Activated CD4-positive, alpha-beta T cell treated with anti-CD3 and anti-CD28 coated beads, Interleukin-2, amount 10 ng/mL, durations not matched to agents 7 days and 5 days (primary cell): ENCODE data around the gene PCYT2. TPM values are rescaled to one million over a fixed set of nuclear protein-coding genes. Genes with fewer than 3 reads are reported as not detected.

Experiments
- CTCF ChIA-PET: fragments of 350-600 bp; sonication (Branson Sonifier 250); formaldehyde crosslinking; loops from one replicate; lab custom pipeline; 2021; ENCODE audit warnings: antibody characterized with exemption; lab: Charles Lee
- POLR2A ChIA-PET: fragments of 350-600 bp; sonication (Branson Sonifier 250); formaldehyde crosslinking; loops from one replicate; lab custom pipeline; 2021; ENCODE audit warnings: antibody characterized with exemption; lab: Charles Lee
- DNase-seq: peaks from one replicate; pipeline ENCODE4 v3.0.0-alpha.2; 2020
- H3K27ac Mint-ChIP-seq: one replicate; pipeline ENCODE4 v1.8.0; 2021; ENCODE audit warnings: mild to moderate bottlenecking, moderate library complexity, mixed read lengths
- H3K27me3 Mint-ChIP-seq: one replicate; pipeline ENCODE4 v1.8.0; 2021; ENCODE audit warnings: mixed read lengths
- H3K36me3 Mint-ChIP-seq: one replicate; pipeline ENCODE4 v1.8.0; 2021; ENCODE audit warnings: low read depth, mixed read lengths
- H3K4me1 Mint-ChIP-seq: one replicate; pipeline ENCODE4 v1.8.0; 2021; ENCODE audit warnings: mixed read lengths
- H3K4me3 Mint-ChIP-seq: one replicate; pipeline ENCODE4 v1.8.0; 2021; ENCODE audit warnings: mild to moderate bottlenecking, moderate library complexity, mixed read lengths
- H3K9me3 Mint-ChIP-seq: one replicate; pipeline ENCODE4 v1.8.0; 2021; ENCODE audit warnings: mixed read lengths
- total RNA-seq, 2 experiments: library from RNA; stranded (reverse); gene quantifications; one replicate each; pipeline ENCODE4 v1.2.3, GENCODE V29; 2021

The PCYT2 gene
- total RNA-seq, 2 experiments from 2014 or later: 37.6 to 39.0 TPM

DNA sequence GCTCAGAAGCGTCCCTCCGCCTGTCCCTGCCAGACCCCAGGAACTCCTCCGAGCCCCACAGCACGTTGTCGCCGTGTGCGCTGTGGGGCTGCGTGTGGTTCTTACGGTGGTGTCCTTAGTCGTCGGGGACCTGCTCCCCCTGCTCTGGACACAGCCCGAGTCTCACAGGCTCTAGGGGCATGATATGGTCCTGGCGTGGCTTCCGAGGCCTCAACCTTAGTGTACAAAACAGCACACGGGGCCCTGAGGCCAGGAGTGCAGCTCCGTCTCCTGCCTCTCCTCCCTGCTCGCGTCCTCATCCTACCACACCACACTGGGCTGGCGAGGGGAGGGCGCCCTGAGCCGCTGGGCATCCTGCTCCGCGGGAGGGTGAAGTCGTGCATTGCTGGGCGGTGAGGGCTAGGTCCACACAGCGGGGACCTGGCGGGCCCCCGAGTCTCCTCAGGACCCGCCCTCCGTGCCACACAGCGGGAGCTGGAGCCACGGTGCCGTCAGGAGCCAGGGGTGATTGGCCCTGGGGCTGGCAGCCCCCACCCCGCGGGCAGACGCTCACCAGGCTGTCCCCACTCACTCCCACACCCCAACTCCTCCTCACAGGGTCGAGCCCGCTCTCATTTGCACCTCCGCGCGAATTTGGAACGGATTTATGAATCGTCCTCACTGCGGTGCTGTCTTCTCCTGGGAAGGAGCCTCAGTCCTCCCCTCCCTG lies 17.5 kb upstream of the PCYT2 start:
- H3K27me3 Mint-ChIP-seq: peaks cover 7% of the 10 kb centered on the region
- H3K9me3 Mint-ChIP-seq: no peaks in the 10 kb centered on the region
- ChIA-PET POLR2A (no interaction called here), CTCF (interaction anchor here (1.3 to 3.7 kb wide), 5 partner anchors 12 to 36 kb away, joined by 3 to 15 read pairs (median 4); partner anchors contain the start of genes NOTUM and PCYT2)
- no peak for DNase-seq
- no peaks in the 10 kb centered on the region for H3K36me3 Mint-ChIP-seq
- H3K27ac Mint-ChIP-seq: no peak overlapping the region
- peaks cover 31% of the 10 kb centered on the region for H3K4me1 Mint-ChIP-seq
- H3K4me3 Mint-ChIP-seq: peak overlapping the region; percentile 56

DNA sequence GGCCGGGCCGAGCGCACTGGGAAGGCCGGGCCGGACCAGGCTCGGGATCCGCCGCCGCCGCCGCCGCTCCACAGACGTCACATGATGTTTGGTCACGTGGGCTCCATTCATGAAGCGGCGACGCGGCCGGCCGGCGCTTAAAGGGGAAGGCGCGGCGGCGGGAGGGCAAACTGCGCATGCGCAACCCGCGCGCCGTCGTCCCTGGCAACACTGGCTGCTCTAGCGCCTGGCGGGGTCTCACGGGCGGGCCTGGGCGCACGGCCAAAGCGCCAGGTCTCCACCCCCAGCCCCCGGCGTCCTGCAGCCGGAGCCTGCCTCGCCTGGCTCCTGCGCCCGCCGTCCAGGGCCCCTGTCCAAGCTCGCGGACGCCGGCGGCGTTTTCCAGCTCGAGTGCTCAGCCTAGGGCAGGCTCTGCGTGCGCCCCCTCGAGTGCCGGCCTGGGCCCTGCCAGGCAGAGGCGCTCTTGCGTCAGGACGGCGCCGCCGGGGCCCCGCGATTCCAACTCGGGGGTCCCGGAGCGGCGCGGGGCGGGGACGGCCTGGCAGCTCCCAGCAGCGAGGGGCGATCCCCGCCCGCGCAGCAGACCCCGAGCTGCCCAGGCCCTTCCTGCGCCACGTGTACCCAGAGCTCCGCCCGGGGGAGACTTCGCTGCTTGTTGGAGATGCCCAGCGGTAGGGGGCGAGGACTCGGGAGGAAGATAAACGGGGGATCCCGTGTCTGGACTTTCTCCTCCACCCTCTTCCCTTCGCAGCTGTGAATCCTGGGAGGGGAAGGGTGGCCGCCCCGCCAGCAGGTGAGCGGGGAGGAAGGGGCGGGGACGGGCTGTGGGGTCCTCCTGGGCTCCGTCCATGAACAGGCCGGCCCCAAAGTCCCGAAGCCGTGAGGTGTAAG lies 16.7 kb upstream of the PCYT2 start, which contains the start of gene MAFG:
Gene MAFG, minus strand, starts transcription at position 83 of the 891 bp plus-strand sequence. CDS start 4,550 bp downstream, outside the sequence.
- DNase-seq: peak; percentile 89
- no peaks in the 10 kb centered on the region for H3K36me3 Mint-ChIP-seq
- POLR2A ChIA-PET: interaction anchor here (0.6 kb wide), 1 partner anchor 31 kb away, joined by 8 read pairs; no protein-coding TSS in a partner anchor

DNA sequence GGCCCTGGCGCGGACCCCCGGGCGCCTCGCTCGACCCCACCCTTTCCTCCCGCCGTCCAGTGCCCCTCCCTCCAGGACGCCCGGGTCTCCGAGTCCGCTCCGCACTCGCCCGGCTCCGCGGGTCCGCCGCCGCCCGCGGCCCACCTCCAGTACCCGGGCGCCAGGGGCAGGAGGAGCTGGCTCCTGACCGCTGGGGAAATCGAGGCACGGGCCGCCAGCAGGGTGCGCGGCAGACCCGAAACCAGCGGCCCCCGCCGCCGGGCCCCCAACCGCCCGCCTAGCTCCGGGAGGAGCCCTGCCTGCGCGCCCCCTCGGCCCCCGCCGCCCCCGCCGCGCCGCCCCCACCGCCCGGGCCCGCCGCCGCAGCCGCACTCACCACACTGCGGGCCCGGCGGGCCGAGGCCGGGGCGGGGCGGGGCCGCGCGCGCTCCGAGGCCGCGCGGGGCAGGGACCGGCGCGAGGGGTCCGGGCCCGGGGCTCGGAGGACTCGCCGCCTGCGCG lies 16.0 kb upstream of the PCYT2 start:
- CTCF ChIA-PET: interaction anchor here (1.2 to 3.7 kb wide), 6 partner anchors 13 to 57 kb away, joined by 3 to 15 read pairs (median 4); partner anchors contain the start of genes NOTUM and PCYT2

More for the DNA sequence above, 16.7 kb upstream of the PCYT2 start, which contains the start of gene MAFG:
- H3K4me3 Mint-ChIP-seq: peak within 1 kb of the TSS; percentile 92
- no peaks in the 10 kb centered on the region for H3K9me3 Mint-ChIP-seq
- H3K4me1 Mint-ChIP-seq: peaks cover 34% of the 10 kb centered on the region
- CTCF ChIA-PET: interaction anchor here (0.6 to 3.7 kb wide), 7 partner anchors 12 to 247 kb away, joined by 3 to 15 read pairs (median 4); partner anchors contain the start of genes NOTUM and PCYT2
- peaks cover 7% of the 10 kb centered on the region for H3K27me3 Mint-ChIP-seq
- H3K27ac Mint-ChIP-seq: peak within 1 kb of the TSS; percentile 94

DNA sequence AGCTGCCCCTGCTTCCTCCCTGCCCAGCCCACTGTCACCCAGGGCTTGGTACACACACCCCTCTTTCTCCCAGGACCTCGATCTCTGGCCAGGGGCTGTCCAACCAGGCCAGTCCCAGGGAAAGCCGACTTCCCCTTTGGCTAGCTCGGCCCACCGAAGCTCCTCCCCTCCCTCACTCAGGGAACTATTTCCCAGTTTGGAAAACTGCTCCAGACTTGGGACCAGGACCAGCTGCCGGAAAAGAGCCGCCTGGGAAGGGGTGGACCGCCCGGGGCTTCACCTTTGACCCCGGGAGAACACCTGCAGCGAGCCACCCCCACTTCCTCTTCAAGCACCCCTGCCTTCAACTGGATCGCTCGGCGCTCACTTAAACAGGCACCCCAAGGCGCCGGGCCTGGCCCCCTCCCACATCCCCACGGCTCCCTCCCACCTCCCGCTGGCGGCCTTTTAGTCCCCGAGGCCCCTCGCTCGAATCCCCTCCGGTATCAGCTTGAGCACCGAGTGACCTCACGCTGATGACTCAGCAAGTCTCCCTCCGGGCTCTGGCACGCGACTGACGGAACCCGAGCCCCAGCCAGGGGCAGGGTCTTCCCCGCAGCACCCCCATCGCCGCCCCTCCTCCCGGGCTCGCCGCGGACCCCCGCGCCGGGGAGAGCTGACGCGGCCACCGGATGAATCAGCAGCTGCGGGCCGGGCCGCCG lies 15.4 kb upstream of the PCYT2 start:
- CTCF ChIA-PET: interaction anchor here (0.5 to 3.7 kb wide), 8 partner anchors 10 to 84 kb away, joined by 3 to 15 read pairs (median 4); partner anchors contain the start of genes NOTUM, PCYT2 and PYCR1

More for the DNA sequence above, 16.0 kb upstream of the PCYT2 start:
- Mint-ChIP-seq H3K9me3 (no peaks in the 10 kb centered on the region), H3K27ac (no peak overlapping the region), H3K4me1 (peaks cover 34% of the 10 kb centered on the region), H3K4me3 (peak overlapping the region; percentile 62), H3K27me3 (peaks cover 7% of the 10 kb centered on the region), H3K36me3 (peaks cover 4% of the 10 kb centered on the region)
- POLR2A ChIA-PET: no interaction called here
- DNase-seq: no peak

DNA sequence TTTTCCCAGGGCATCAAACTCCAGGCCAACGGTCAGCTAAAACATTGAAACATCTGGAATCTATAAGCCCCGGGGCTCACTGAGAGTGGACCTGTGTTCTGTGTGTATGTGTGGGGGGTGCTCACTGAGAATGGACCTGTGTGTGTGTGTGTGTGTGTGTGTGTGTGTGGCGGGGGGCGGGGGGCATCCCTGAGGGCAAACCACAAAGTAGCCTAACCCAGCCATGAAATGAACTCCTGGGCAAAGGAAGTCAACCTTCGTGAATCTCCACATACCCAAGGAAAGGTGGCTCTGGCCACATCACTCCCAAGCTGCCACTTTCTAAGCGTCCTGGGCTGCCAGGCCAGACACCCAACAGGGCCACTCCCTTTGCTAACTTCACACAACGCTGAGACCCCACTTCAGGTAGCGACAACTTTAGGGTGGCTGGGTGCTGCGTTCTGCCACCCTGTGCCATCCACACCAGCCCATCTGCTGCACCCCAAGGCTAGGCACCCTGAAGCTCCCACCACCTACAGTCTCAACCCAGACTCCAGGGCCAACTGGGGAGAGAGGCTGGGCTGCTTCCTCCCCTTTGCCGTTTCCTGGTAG lies 14.8 kb upstream of the PCYT2 start:
- ChIA-PET POLR2A (no interaction called here), CTCF (interaction anchor here (0.5 to 3.7 kb wide), 14 partner anchors 9 to 182 kb away, joined by 3 to 15 read pairs (median 4); partner anchors contain the start of genes DCXR, NOTUM, PCYT2 and PYCR1)
- peaks cover 7% of the 10 kb centered on the region for H3K27me3 Mint-ChIP-seq
- H3K27ac Mint-ChIP-seq: peak overlapping the region; percentile 94
- no peaks in the 10 kb centered on the region for H3K9me3 Mint-ChIP-seq
- H3K36me3 Mint-ChIP-seq: peaks cover 11% of the 10 kb centered on the region
- DNase-seq: peak; percentile 37
- peaks cover 36% of the 10 kb centered on the region for H3K4me1 Mint-ChIP-seq
- H3K4me3 Mint-ChIP-seq: peak overlapping the region; percentile 92

More for the DNA sequence above, 15.4 kb upstream of the PCYT2 start:
- peak; percentile 70 for DNase-seq
- Mint-ChIP-seq H3K9me3 (no peaks in the 10 kb centered on the region), H3K36me3 (peaks cover 9% of the 10 kb centered on the region), H3K4me1 (peaks cover 36% of the 10 kb centered on the region), H3K27me3 (peaks cover 7% of the 10 kb centered on the region), H3K27ac (peak overlapping the region; percentile 94), H3K4me3 (peak overlapping the region; percentile 92)
- POLR2A ChIA-PET: no interaction called here

DNA sequence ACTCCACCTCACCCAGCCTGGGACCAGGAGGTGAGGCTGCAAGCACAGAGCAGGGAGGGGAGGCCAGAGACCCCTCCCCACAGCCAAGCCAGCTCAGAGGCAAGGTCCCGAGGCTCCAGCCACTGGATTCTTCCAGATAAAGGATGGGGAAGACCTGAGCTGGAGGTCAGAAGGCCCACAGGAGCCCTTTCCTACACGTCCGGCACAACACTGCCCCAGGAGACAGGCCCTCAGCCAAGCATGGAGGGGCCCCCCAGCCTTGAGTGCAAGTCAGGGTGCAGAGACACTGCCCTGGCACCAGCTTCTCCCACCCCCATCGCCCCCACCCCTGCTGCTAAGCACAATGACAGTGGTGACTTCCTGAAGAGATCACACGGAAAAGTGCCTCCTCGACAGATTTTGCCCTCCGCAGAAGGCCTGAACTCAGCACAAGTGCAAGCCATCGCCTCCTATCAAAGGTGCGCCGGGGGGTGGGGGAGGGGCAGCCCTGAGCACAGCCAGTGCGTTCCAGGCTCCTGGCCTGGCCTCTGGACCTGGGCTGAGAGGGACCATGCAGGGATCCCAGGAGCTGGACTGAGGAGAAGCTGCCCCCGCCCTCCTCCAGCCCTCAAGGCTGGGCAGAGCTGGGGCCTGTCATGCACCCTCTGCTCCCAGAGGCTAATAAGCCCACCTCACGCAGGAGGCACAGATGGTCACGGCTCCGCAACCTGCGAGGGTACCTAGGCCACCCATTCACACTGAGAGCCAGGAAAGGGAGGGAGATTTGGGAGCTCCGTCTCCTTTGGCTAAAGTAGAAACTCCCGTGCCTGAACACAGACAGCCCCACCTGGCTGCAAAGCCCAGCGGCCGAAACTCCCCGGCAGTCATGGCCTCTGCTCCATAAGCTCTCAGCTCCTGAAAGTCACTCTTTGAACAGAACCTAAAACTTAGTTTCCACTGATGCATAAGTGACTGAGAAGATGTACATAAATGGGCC lies 13.6 kb upstream of the PCYT2 start:
- Mint-ChIP-seq H3K4me1 (peaks cover 36% of the 10 kb centered on the region), H3K27ac (peak overlapping the region; percentile 83), H3K4me3 (peak overlapping the region; percentile 92), H3K9me3 (no peaks in the 10 kb centered on the region), H3K27me3 (peaks cover 7% of the 10 kb centered on the region), H3K36me3 (peaks cover 11% of the 10 kb centered on the region)
- CTCF ChIA-PET: interaction anchor here (0.6 to 3.7 kb wide), 10 partner anchors 8 to 530 kb away, joined by 3 to 15 read pairs (median 4); partner anchors contain the start of genes DCXR, NOTUM, PCYT2 and PYCR1
- DNase-seq: peak; percentile 45
- POLR2A ChIA-PET: no interaction called here

DNA sequence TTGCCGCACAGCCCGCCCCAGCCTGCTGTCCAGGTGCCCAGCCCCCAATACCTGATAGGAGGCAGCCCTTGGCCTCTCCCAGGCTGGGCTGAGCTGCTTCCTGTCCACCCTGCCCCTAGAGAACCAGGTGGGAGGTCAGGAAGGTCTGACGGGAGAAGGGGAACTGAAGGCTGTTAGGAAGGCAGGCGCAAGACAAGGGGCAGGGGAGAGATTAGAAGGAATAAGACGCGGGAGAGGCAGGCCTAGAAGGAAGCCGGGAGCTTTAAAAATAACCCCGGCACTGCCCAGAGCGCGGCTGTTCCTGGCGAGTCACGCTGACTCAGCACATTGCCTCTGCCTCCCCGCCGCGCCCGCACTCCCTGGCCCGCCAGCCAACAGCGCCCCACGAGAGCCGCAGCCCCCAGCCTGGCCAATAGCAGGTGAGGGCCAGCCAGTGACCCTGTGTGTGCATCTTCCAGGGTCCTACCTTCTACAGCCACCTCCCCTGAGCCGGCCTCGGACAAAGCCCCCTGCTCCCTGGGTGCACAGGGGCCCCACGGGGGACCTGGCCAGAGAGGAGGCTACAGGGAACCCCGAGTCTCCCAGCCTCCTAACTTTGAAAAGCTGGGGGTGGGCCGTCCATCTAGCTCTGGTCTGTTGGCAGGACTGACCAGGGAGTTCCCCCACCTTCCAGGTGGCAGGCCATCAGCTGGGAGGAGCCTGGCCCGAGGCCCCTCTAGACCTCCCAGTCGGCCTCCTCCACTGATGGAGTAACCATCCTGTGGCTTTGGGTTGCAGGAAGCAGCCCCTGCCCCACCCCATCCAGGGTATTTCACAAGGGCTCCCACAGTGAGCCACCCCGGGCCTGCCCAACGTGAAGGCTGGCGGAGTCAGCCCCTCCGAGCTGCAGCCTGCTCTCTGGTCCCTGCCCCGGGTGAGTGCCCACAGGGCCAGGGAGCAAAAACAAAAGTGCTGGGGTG lies 12.4 kb upstream of the PCYT2 start:
- peak overlapping the region; percentile 48 for H3K4me3 Mint-ChIP-seq

DNA sequence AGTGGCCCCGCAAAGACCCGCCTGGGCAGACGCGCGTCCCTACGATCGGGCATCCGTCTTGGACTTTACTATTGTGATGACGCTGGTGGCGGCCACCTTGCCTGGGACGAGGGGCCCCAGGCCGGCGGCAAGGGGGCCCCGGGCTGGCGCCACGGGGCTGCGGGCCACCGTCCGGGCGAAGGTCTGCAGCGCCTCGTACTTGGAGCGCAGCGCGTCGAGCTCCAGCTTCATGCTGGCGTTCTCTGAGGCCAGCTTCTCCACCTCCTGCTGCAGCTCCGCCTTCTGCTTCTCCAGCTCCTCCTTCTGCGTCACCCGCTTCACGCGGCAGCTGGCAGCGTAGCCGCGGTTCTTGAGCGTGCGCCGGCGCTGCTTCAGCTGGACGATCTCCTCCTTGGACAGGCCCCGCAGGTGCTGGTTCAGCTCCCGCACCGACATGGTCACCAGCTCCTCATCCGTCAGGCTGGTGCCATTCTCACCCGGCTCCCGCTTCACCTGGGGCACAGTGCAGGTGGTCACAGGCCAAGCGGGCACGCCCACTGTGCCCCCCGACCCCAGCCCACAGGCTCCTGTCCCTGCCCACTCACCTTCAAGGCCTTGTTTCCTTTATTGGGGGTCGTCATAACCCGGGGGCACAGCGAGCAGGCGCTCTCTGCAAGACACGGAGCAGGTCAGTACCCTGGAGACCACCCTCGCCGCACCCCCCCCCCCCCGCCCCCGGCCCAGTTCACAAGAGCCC lies 11.5 kb upstream of the PCYT2 start:
- peaks cover 14% of the 10 kb centered on the region for H3K36me3 Mint-ChIP-seq
- ChIA-PET CTCF (interaction anchor here (1.0 kb wide), 1 partner anchor 16 kb away, joined by 3 read pairs; no protein-coding TSS in a partner anchor), POLR2A (no interaction called here)
- DNase-seq: no peak
- no peaks in the 10 kb centered on the region for H3K9me3 Mint-ChIP-seq
- H3K4me3 Mint-ChIP-seq: no peak overlapping the region
- no peak overlapping the region for H3K27ac Mint-ChIP-seq
- H3K4me1 Mint-ChIP-seq: peaks cover 45% of the 10 kb centered on the region
- H3K27me3 Mint-ChIP-seq: no peaks in the 10 kb centered on the region

More for the DNA sequence above, 12.4 kb upstream of the PCYT2 start:
- peaks cover 38% of the 10 kb centered on the region for H3K4me1 Mint-ChIP-seq
- CTCF ChIA-PET: interaction anchor here (0.6 to 2.1 kb wide), 5 partner anchors 15 to 955 kb away, joined by 3 to 5 read pairs (median 4); partner anchors contain the start of gene RAC3
- peaks cover 11% of the 10 kb centered on the region for H3K36me3 Mint-ChIP-seq
- H3K27ac Mint-ChIP-seq: peak overlapping the region; percentile 83
- DNase-seq: no peak
- H3K27me3 Mint-ChIP-seq: peaks cover under 1% of the 10 kb centered on the region
- no peaks in the 10 kb centered on the region for H3K9me3 Mint-ChIP-seq
- POLR2A ChIA-PET: no interaction called here

DNA sequence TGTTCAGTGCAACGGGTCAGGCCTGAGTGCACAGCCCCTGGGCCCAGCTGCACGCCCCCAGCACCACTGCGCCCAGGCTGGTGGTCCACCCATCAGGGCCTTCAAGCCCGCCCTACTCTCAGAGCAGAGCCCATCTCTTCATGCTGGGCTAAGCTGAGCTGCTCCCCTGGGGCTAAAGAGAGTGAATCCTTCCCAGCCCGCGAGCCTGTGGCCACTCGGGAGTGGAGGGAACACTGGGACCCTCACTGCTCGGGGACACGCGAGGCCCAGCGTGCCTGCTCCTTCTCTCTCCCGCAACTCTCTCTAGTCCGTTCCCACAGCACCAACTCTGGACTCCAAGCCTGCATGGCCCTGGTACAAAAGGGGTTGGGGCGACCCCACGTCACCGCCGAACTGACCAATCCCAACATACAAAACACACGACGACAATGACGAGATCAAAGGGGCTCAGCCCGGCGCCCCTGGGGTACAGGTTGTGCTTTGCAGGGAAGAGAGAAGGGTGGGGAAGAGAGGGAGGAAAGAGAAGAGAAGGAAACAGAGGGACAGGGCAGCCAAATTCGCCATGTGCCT lies 10.9 kb upstream of the PCYT2 start:
- no peak for DNase-seq
- CTCF ChIA-PET: no interaction called here
- peaks cover 18% of the 10 kb centered on the region for H3K36me3 Mint-ChIP-seq
- peak overlapping the region; percentile 22 for H3K27ac Mint-ChIP-seq
- H3K9me3 Mint-ChIP-seq: no peaks in the 10 kb centered on the region
- no peak overlapping the region for H3K4me3 Mint-ChIP-seq
- POLR2A ChIA-PET: no interaction called here
- no peaks in the 10 kb centered on the region for H3K27me3 Mint-ChIP-seq
- H3K4me1 Mint-ChIP-seq: peaks cover 49% of the 10 kb centered on the region
